HG03354 (cell line): ENCODE results near the gene ANKRD9.

Experiments used
- ATAC-seq: cut with Tn5 transposase; IDR thresholded peaks from one replicate; pipeline ENCODE4 v1.9.1; 2021; ENCODE audit warnings: mild to moderate bottlenecking; ENCODE audit not compliant: unreplicated experiment, poor library complexity, severe bottlenecking

Gene ANKRD9

DNA sequence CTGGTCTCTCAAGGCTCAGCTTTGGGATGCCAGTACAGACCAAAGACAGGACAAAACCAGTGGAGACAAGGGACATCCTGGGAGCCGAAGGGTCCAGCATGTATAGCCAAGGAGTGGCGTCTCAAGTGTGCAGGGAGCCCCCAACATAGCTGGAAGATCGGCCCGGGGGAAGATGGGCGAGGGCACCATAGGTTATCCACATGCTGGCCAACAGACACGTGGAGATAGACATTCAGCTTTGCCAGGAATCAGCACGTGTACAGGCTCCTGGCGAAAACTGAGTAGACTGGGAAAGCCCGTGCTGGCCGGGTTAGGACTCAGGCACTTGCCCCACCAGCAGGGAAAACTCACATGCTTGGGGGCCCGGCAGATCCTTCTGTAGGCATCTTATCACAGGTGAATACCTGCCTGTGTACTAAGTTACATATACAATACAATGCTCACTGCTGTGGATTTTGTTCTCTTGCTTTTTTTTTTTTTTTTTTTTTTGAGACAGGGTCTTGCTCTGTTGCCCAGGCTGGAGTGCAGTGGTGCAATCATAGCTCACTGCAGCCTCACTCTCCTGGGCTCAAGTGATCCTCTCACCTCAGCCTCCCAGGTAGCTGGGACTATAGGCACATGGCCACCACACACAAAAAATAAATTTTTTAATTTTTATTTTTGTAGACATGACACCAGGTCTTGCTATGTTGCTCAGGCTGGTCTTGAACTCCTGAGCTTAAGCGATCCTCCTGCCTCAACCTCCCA lies 5.6 kb upstream of the ANKRD9 start:
- no peak for ATAC-seq

- ATAC-seq = no peak
These were observed 4.6 kb upstream of the ANKRD9 start for GRCh38 chr14:102513899-102514772.

DNA sequence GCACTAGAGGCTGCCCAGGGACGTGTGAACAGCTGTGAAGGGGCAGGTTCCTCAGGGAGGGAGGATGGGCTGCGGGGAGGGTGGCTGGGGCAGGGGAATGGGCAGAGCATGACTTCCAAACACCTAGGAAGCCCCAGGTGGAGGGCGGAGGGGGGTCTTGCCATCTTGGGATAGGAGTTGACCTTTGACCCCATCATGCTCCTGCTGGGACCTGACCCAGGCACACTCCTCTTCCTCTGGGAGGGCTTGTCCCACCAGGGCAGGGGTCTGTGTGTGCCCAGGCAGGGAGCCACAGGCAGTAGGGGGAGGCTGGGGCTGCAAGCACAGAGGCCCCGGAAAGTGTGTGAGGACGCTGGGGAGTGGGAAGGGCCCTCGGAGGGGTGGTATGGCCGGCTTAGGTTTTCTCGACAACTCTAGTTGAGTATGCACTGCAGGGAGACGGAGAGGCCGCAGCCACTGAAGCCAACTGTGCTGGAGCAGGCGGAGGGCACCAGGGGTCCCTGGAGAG lies 3.3 kb upstream of the ANKRD9 start:
- ATAC-seq = no peak

GRCh38 chr14:102511538-102511937 lies 2.0 kb upstream of the ANKRD9 start:
- ATAC-seq = no peak

- ATAC-seq = no peak
These were observed 1.3 kb upstream of the ANKRD9 start for GRCh38 chr14:102510616-102511520.

- ATAC-seq = peak; percentile 19
These were observed 516 bp downstream of the ANKRD9 start for GRCh38 chr14:102508774-102509745.

DNA sequence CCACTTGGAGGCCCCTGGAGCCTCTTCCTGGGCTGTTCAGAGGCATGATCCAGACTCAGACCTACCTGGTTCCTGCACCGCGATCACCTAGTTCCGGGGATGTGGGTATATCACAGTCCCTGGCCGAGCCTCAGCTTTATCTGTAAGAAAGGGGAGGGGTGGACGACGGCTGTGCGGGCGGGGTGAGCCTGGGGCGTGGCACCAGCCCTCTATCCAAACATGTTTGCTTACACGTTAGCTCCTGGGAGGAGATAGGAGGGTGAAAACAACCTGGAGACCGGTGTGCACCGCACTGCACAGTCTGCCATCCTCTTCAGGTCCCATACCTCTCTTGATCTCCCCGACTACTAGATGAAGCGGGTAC lies 1.2 kb downstream of the ANKRD9 start:
- ATAC-seq = no peak

GRCh38 chr14:102507857-102508312 lies 1.7 kb downstream of the ANKRD9 start:
- ATAC-seq = no peak

DNA sequence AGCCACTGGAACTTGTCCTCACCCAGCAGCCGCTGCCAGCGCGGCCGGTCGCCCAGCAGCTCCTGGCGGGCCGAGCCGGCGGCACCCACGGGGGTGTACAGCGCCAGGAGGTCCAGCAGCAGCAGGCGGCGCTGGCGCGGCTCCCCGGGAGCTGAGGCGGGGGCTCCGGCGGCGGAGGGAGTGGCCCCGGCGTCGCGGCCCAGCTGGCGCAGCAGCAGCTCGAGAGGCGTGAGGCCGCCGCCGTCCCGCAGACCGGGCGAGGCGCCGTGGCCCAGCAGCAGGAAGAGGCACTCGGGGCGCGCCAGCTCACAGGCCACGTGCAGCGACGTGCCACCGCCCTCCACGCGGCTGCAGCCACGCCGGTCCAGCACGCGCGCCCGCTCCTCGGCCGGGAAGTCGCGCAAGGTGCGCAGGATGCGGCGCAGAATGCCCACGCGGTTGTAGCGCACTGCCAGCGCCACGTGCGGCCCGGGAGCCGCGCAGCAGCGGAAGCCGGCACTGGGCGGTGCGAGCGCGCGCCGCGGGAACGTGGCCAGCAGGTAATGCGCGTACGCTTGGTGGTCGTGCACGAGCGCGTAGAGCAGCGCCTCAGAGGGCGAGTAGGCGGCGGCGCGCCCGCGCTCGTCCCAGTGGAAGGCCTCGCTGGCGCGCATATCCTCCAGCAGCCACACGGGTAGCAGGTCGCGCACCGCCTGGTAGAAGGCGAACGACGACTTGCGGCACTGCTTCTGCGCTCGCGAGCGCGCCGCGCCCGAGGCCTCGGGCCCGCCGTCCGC lies 2.3 kb downstream of the ANKRD9 start:
- ATAC-seq = no peak

DNA sequence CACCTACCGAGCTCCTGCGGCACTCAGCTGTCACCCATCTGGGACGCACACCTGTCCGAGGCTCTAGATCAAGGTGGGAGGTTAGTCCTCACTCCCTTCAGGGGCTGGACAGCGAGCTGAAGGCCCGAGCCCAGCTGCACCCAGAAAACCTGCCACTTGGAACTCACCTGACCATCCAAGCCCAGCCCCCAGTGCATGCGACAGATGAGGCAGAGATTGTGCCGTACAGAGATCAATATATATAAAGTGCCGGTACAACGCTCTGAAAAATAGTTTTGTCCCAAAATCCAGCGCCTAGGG lies 3.0 kb downstream of the ANKRD9 start:
- no peak for ATAC-seq

- ATAC-seq = no peak
These were observed 3.6 kb downstream of the ANKRD9 start for GRCh38 chr14:102505775-102506625.

- no peak for ATAC-seq
These were observed 4.5 kb downstream of the ANKRD9 start for GRCh38 chr14:102505000-102505619.

GRCh38 chr14:102504328-102504999 lies 5.1 kb downstream of the ANKRD9 start:
- no peak for ATAC-seq

GRCh38 chr14:102503641-102504327 lies 5.8 kb downstream of the ANKRD9 start:
- ATAC-seq = no peak

DNA sequence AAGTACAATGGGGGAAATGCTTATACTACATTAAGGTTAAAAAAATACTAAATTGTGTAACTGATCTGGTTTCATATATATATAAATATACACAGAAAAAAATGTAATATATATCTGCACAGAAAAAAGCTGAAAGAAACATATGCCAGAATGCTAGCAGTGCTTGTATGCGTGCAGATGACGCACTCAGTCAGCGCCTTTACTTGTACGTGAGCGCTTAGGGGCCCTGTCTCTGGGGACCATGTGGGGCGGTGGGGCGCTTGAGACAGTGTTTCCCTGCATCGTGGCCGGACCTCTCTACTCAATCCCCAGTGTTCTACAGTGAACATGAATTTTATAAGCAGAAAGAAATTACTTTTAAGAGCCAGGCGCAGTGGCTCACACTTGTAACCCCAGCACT lies 7.0 kb downstream of the ANKRD9 start:
- no peak for ATAC-seq
